ENCODE data around the gene TEAD4. TPM values are rescaled to one million over a fixed set of nuclear protein-coding genes. Genes with fewer than 3 reads are reported as not detected.

The TEAD4 gene
- total RNA-seq, 2 experiments from 2014 or later, result not detected

GRCh38 chr12:3030821-3031429, 71.7 kb downstream of the TEAD4 start:
- POLR2A ChIA-PET, result interaction anchor here (0.5 to 0.6 kb wide), 2 partner anchors 128 to 224 kb away, joined by 3 to 4 read pairs; no protein-coding TSS in a partner anchor
- Histone ChIP-seq H3K36me3 (ENCODE audit: insufficient read depth, low read length) (no peaks in the 10 kb centered on the region), H2AFZ (ENCODE audit: low read length) (no peak overlapping the region), H3K27ac (ENCODE audit: low read depth, low read length, poor library complexity, severe bottlenecking) (no peak overlapping the region), H3K79me2 (ENCODE audit: insufficient read depth, low read depth, low read length) (no peaks in the 10 kb centered on the region), H3K4me1 (ENCODE audit: insufficient read depth, low read length, poor library complexity, severe bottlenecking) (no peaks in the 10 kb centered on the region), H3K9me3 (ENCODE audit: low read length) (no peaks in the 10 kb centered on the region), H4K20me1 (ENCODE audit: insufficient read depth, low read length) (no peaks in the 10 kb centered on the region), H3K4me2 (ENCODE audit: low read length) (no peak overlapping the region), H3K9me2 (ENCODE audit: insufficient read depth, low read length) (no peaks in the 10 kb centered on the region), H3K4me3 (ENCODE audit: low read depth, low read length, poor library complexity, severe bottlenecking) (no peak overlapping the region)
- CTCF ChIA-PET (ENCODE audit: unreplicated experiment), result no interaction called here
- TF ChIP-seq CTCF (conservative IDR thresholded peaks at IDR 0.05; ENCODE audit: low read length) (no peak), EZH2phosphoT487 (IDR thresholded peaks at IDR 0.05; ENCODE audit: borderline replicate concordance, low read depth, low read length) (no peak)
- BruUV-seq (replicated peaks), result no TSS peak
- intact Hi-C loops (cut with micrococcal nuclease; ENCODE audit: unreplicated experiment), result no loop called here
- DNase-seq (ENCODE audit: low spot score), result no peak

GRCh38 chr12:3032161-3032560, 73.0 kb downstream of the TEAD4 start:
- TF ChIP-seq EZH2phosphoT487 (IDR thresholded peaks at IDR 0.05; ENCODE audit: borderline replicate concordance, low read depth, low read length) (no peak), CTCF (conservative IDR thresholded peaks at IDR 0.05; ENCODE audit: low read length) (no peak)
- Histone ChIP-seq H3K4me2 (ENCODE audit: low read length) (no peak overlapping the region), H3K9me2 (ENCODE audit: insufficient read depth, low read length) (no peaks in the 10 kb centered on the region), H3K27ac (ENCODE audit: low read depth, low read length, poor library complexity, severe bottlenecking) (no peak overlapping the region), H4K20me1 (ENCODE audit: insufficient read depth, low read length) (no peaks in the 10 kb centered on the region), H3K9me3 (ENCODE audit: low read length) (no peaks in the 10 kb centered on the region), H3K79me2 (ENCODE audit: insufficient read depth, low read depth, low read length) (no peaks in the 10 kb centered on the region), H2AFZ (ENCODE audit: low read length) (no peak overlapping the region), H3K4me1 (ENCODE audit: insufficient read depth, low read length, poor library complexity, severe bottlenecking) (no peaks in the 10 kb centered on the region), H3K4me3 (ENCODE audit: low read depth, low read length, poor library complexity, severe bottlenecking) (no peak overlapping the region), H3K36me3 (ENCODE audit: insufficient read depth, low read length) (no peaks in the 10 kb centered on the region)
- POLR2A ChIA-PET, result no interaction called here
- CTCF ChIA-PET (ENCODE audit: unreplicated experiment), result no interaction called here
- no peak for DNase-seq (ENCODE audit: low spot score)
- intact Hi-C loops (cut with micrococcal nuclease; ENCODE audit: unreplicated experiment), result no loop called here
- no TSS peak for BruUV-seq (replicated peaks)

GRCh38 chr12:3032770-3033538, 73.8 kb downstream of the TEAD4 start:
- intact Hi-C loops (cut with micrococcal nuclease; ENCODE audit: unreplicated experiment), result no loop called here
- H3K4me1 ChIP-seq (ENCODE audit: insufficient read depth, low read length, poor library complexity, severe bottlenecking), result no peaks in the 10 kb centered on the region
- H3K79me2 ChIP-seq (ENCODE audit: insufficient read depth, low read depth, low read length), result no peaks in the 10 kb centered on the region
- ChIA-PET POLR2A (interaction anchor here (0.6 to 0.7 kb wide), 2 partner anchors 89 to 1293 kb away, joined by 3 read pairs; no protein-coding TSS in a partner anchor), CTCF (ENCODE audit: unreplicated experiment) (no interaction called here)
- no peak overlapping the region for H3K4me2 ChIP-seq (ENCODE audit: low read length)
- no peak overlapping the region for H3K27ac ChIP-seq (ENCODE audit: low read depth, low read length, poor library complexity, severe bottlenecking)
- H3K4me3 ChIP-seq (ENCODE audit: low read depth, low read length, poor library complexity, severe bottlenecking), result no peak overlapping the region
- H3K36me3 ChIP-seq (ENCODE audit: insufficient read depth, low read length), result no peaks in the 10 kb centered on the region
- H3K9me3 ChIP-seq (ENCODE audit: low read length), result no peaks in the 10 kb centered on the region
- no peak overlapping the region for H2AFZ ChIP-seq (ENCODE audit: low read length)
- TF ChIP-seq CTCF (conservative IDR thresholded peaks at IDR 0.05; ENCODE audit: low read length) (no peak), EZH2phosphoT487 (IDR thresholded peaks at IDR 0.05; ENCODE audit: borderline replicate concordance, low read depth, low read length) (no peak)
- no TSS peak for BruUV-seq (replicated peaks)
- H3K9me2 ChIP-seq (ENCODE audit: insufficient read depth, low read length), result no peaks in the 10 kb centered on the region
- H4K20me1 ChIP-seq (ENCODE audit: insufficient read depth, low read length), result no peaks in the 10 kb centered on the region
- DNase-seq (ENCODE audit: low spot score), result no peak

Data from OCI-LY7 (cell line).